ENCODE measurements around the gene MCUB. TPM values are rescaled to one million over a fixed set of nuclear protein-coding genes. Genes with fewer than 3 reads are reported as not detected.

Gene MCUB
- total RNA-seq, 1 experiment from 2014 or later, result 14.8 TPM

GRCh38 chr4:109703664-109704361 lies 143.8 kb downstream of the MCUB start:
- Mint-ChIP-seq H3K36me3 (ENCODE audit: insufficient read depth in 1 of 3, low read depth in 3 of 3) (peaks cover 3 to 8% (median 5%) of the 10 kb centered on the region in 3 experiments; a peak in 4 of 7 replicates), H3K9me3 (0 out of 5 replicates have a peak, but pooled peaks cover 0 to 2% of the 10 kb centered on the region in 2 experiments), H3K4me1 (peaks cover 18 to 23% of the 10 kb centered on the region in 2 experiments), H3K4me3 (peak overlapping the region; percentile 89 to 91), H3K27me3 (ENCODE audit: low read depth) (no peaks in the 10 kb centered on the region; the same call in 1 of the 2 replicates), H3K27ac (peak overlapping the region in 2 of 3 experiments; percentile 38 to 79; a peak in 4 of 7 replicates)
- H4K8ac ChIP-seq (replicated peaks; ENCODE audit: insufficient read length, low read depth, low read length), result no peak overlapping the region
- H3K79me2 ChIP-seq (ENCODE audit: insufficient read depth, low read length), result no peaks in the 10 kb centered on the region
- no peak overlapping the region for H3K27ac ChIP-seq (ENCODE audit: insufficient read length, low read depth, low read length)
- no peaks in the 10 kb centered on the region for H3K79me1 ChIP-seq (ENCODE audit: insufficient read depth, low read depth, low read length, poor library complexity, severe bottlenecking)
- WGBS (ENCODE audit: extremely low coverage, insufficient read length, low lambda C conversion rate), result no CpG with 5 or more reads among the region's 11 CpGs
- DNase-seq, result no peak
- no peak overlapping the region for H2AFZ ChIP-seq (ENCODE audit: low read length)
- H2BK12ac ChIP-seq (ENCODE audit: insufficient read length, low read depth, low read length), result no peak overlapping the region
- no peaks in the 10 kb centered on the region for H3K27me3 ChIP-seq (ENCODE audit: insufficient read depth, low read length)
- H3K9ac ChIP-seq (ENCODE audit: extremely low read depth, insufficient read length, low read length), result peak overlapping the region; percentile 12
- peak overlapping the region; percentile 39 for H3K4me2 ChIP-seq (ENCODE audit: insufficient read depth, insufficient read length, low read length)
- H3K9me3 ChIP-seq (ENCODE audit: control insufficient read depth, low read depth, low read length), result no peaks in the 10 kb centered on the region
- no peak overlapping the region for H4K91ac ChIP-seq (ENCODE audit: insufficient read length, low read depth, low read length)
- no peak overlapping the region for H3K23ac ChIP-seq (ENCODE audit: insufficient read length, low read depth, low read length)
- no peaks in the 10 kb centered on the region for H4K20me1 ChIP-seq (ENCODE audit: control insufficient read depth, insufficient read depth, insufficient read length)
- H3K4ac ChIP-seq (ENCODE audit: low read depth, low read length), result no peak overlapping the region
- H2BK20ac ChIP-seq (ENCODE audit: low read depth, low read length, poor library complexity, severe bottlenecking), result no peak overlapping the region
- no peak overlapping the region for H2AK5ac ChIP-seq (ENCODE audit: insufficient read length, low read length)
- TF ChIP-seq CTCF (conservative IDR thresholded peaks at IDR 0.05), result no peak
- H3K56ac ChIP-seq (ENCODE audit: insufficient read length, low read depth, low read length), result no peak overlapping the region
- no peak overlapping the region for H2BK15ac ChIP-seq (ENCODE audit: low read depth, low read length)
- H3K18ac ChIP-seq (ENCODE audit: insufficient read length, low read depth, low read length), result no peak overlapping the region
- no peak overlapping the region for H4K5ac ChIP-seq (ENCODE audit: insufficient read length, low read depth, low read length)
- H3K14ac ChIP-seq (ENCODE audit: insufficient read depth, low read length), result peak overlapping the region; percentile 27; the same call in 1 of the 2 replicates
- H3T11ph ChIP-seq (ENCODE audit: low read length), result no peak overlapping the region
- H2BK120ac ChIP-seq (ENCODE audit: low read depth, low read length, poor library complexity, severe bottlenecking), result no peak overlapping the region
- no peaks in the 10 kb centered on the region; the same call in 1 of the 2 replicates for H3K4me1 ChIP-seq (ENCODE audit: insufficient read depth, low read length)
- H3K23me2 ChIP-seq (ENCODE audit: insufficient read length, low read depth, low read length, poor library complexity, severe bottlenecking), result peaks cover 15% of the 10 kb centered on the region
- H2BK5ac ChIP-seq (ENCODE audit: insufficient read length, low read length), result no peak overlapping the region

All from H9 (cell line).